ENCODE results near the gene SDC4.
"Not testable (repeated sequence)": the region's sequence is repeated elsewhere in the genome, so short reads cannot be mapped to it uniquely, and the experiment has no call there.

- TF ChIP-seq CTCF (optimal IDR thresholded peaks at IDR 0.05 in 1 of 3, IDR thresholded peaks at IDR 0.05 in 1 of 3, conservative IDR thresholded peaks at IDR 0.05 in 1 of 3; ENCODE audit: extremely low read depth in 1 of 3, insufficient read depth in 2 of 3, low read length in 3 of 3); EZH2 (IDR thresholded peaks at IDR 0.05; ENCODE audit: low read length): not testable (repeated sequence)
These were observed 2.6 kb upstream of the SDC4 start for GRCh38 chr20:45350795-45351194.
